H9 (cell line): ENCODE results near the gene FGR. TPM values are rescaled to one million over a fixed set of nuclear protein-coding genes. Genes with fewer than 3 reads are reported as not detected.

Experiments
- DNase-seq: peaks from one replicate; pipeline ENCODE4 v3.0.0-alpha.2; 2017
- H2AFZ ChIP-seq: one replicate; pipeline ENCODE4 v1.6.1; 2013; ENCODE audit warnings: mild to moderate bottlenecking, low read length, control low read depth, moderate library complexity
- H2AK5ac ChIP-seq: 2 replicates; pipeline ENCODE4 v1.6.1; 2013; ENCODE audit warnings: low read length, control low read depth, mixed read lengths; ENCODE audit not compliant: insufficient read length
- H2BK120ac ChIP-seq: one replicate; pipeline ENCODE4 v1.6.1; 2013; ENCODE audit warnings: low read depth, mild to moderate bottlenecking, low read length, control low read depth, inconsistent platforms; ENCODE audit not compliant: poor library complexity, severe bottlenecking
- H2BK12ac ChIP-seq: 2 replicates; pipeline ENCODE4 v1.6.1; 2013; ENCODE audit warnings: low read length, control low read depth, mixed read lengths, low read depth; ENCODE audit not compliant: insufficient read length
- H2BK15ac ChIP-seq: 2 replicates; pipeline ENCODE4 v1.6.1; 2013; ENCODE audit warnings: low read depth, low read length, control low read depth
- H2BK20ac ChIP-seq: one replicate; pipeline ENCODE4 v1.6.1; 2013; ENCODE audit warnings: low read depth, mild to moderate bottlenecking, low read length, control low read depth, inconsistent platforms; ENCODE audit not compliant: poor library complexity, severe bottlenecking
- H2BK5ac ChIP-seq: 2 replicates; pipeline ENCODE4 v1.6.1; 2013; ENCODE audit warnings: low read length, control low read depth, mixed read lengths; ENCODE audit not compliant: insufficient read length
- H3K14ac ChIP-seq: 2 replicates; pipeline ENCODE4 v1.6.1; 2013; ENCODE audit warnings: low read length, control low read depth; ENCODE audit not compliant: insufficient read depth
- H3K18ac ChIP-seq: 2 replicates; pipeline ENCODE4 v1.6.1; 2013; ENCODE audit warnings: low read depth, mild to moderate bottlenecking, mixed read lengths, low read length, control low read depth; ENCODE audit not compliant: insufficient read length
- H3K23ac ChIP-seq: 2 replicates; pipeline ENCODE4 v1.6.1; 2013; ENCODE audit warnings: low read length, control low read depth, mixed read lengths, low read depth; ENCODE audit not compliant: insufficient read length
- H3K23me2 ChIP-seq: 2 replicates; pipeline ENCODE4 v1.6.1; 2013; ENCODE audit warnings: low read depth, mild to moderate bottlenecking, mixed read lengths, low read length, control low read depth; ENCODE audit not compliant: insufficient read length, poor library complexity, severe bottlenecking
- H3K27ac ChIP-seq: 2 replicates; pipeline ENCODE4 v1.5.1; 2013; ENCODE audit warnings: low read length, control low read depth, mixed read lengths, low read depth; ENCODE audit not compliant: insufficient read length
- H3K27me3 ChIP-seq: 2 replicates; pipeline ENCODE4 v1.6.1; 2013; ENCODE audit warnings: low read length, control low read depth, inconsistent platforms; ENCODE audit not compliant: insufficient read depth
- H3K4ac ChIP-seq: 2 replicates; pipeline ENCODE4 v1.6.1; 2013; ENCODE audit warnings: low read depth, mild to moderate bottlenecking, control low read depth, inconsistent platforms, low read length, moderate library complexity
- H3K4me1 ChIP-seq: 2 replicates; pipeline ENCODE4 v1.6.1; 2013; ENCODE audit warnings: low read length, control low read depth, inconsistent platforms; ENCODE audit not compliant: insufficient read depth
- H3K4me2 ChIP-seq: 2 replicates; pipeline ENCODE4 v1.6.1; 2013; ENCODE audit warnings: low read length, control low read depth, mixed read lengths; ENCODE audit not compliant: insufficient read length, insufficient read depth
- H3K56ac ChIP-seq: 2 replicates; pipeline ENCODE4 v1.6.1; 2013; ENCODE audit warnings: low read depth, mild to moderate bottlenecking, mixed read lengths, low read length, control low read depth; ENCODE audit not compliant: insufficient read length
- H3K79me1 ChIP-seq: 2 replicates; pipeline ENCODE4 v1.6.1; 2013; ENCODE audit warnings: low read depth, mild to moderate bottlenecking, moderate library complexity, low read length, control low read depth, inconsistent platforms; ENCODE audit not compliant: insufficient read depth, poor library complexity, severe bottlenecking
- H3K79me2 ChIP-seq: 2 replicates; pipeline ENCODE4 v1.6.1; 2013; ENCODE audit warnings: low read length, control low read depth, inconsistent platforms; ENCODE audit not compliant: insufficient read depth
- H3K9ac ChIP-seq: 2 replicates; pipeline ENCODE4 v1.6.1; 2013; ENCODE audit warnings: low read length, control low read depth, mixed read lengths; ENCODE audit not compliant: insufficient read length; ENCODE audit errors: extremely low read depth
- H3K9me3 ChIP-seq: one replicate; pipeline ENCODE4 v1.6.1; 2013; ENCODE audit warnings: low read depth, low read length, inconsistent platforms; ENCODE audit not compliant: control insufficient read depth
- H3T11ph ChIP-seq: one replicate; pipeline ENCODE4 v1.6.1; 2013; ENCODE audit warnings: mild to moderate bottlenecking, low read length, control low read depth, inconsistent platforms
- H4K20me1 ChIP-seq: one replicate; pipeline ENCODE4 v1.6.1; 2013; ENCODE audit not compliant: control insufficient read depth, insufficient read length, insufficient read depth
- H4K5ac ChIP-seq: 2 replicates; pipeline ENCODE4 v1.6.1; 2013; ENCODE audit warnings: low read depth, mild to moderate bottlenecking, mixed read lengths, low read length, control low read depth; ENCODE audit not compliant: insufficient read length
- H4K8ac ChIP-seq: replicated peaks from 2 replicates; pipeline ENCODE4 v1.6.1; 2013; ENCODE audit warnings: low read length, control low read depth, mixed read lengths, low read depth; ENCODE audit not compliant: insufficient read length
- H4K91ac ChIP-seq: 2 replicates; pipeline ENCODE4 v1.6.1; 2013; ENCODE audit warnings: low read depth, mild to moderate bottlenecking, moderate library complexity, mixed read lengths, low read length, control low read depth; ENCODE audit not compliant: insufficient read length
- H3K27ac Mint-ChIP-seq, 3 experiments: 2 replicates in 2 of 3; 3 replicates in 1 of 3; pipeline ENCODE4 v1.8.0; 2020 to 2021; ENCODE audit warnings: mixed read lengths in 3 of 3, mild to moderate bottlenecking in 1 of 3, moderate library complexity in 1 of 3
- H3K27me3 Mint-ChIP-seq: 2 replicates; pipeline ENCODE4 v1.8.0; 2021; ENCODE audit warnings: low read depth, mild to moderate bottlenecking, moderate library complexity, mixed read lengths
- H3K36me3 Mint-ChIP-seq, 3 experiments: 2 replicates in 2 of 3; 3 replicates in 1 of 3; pipeline ENCODE4 v1.8.0; 2020 to 2021; ENCODE audit warnings: low read depth in 3 of 3, mixed read lengths in 3 of 3; ENCODE audit not compliant: insufficient read depth in 1 of 3
- H3K4me1 Mint-ChIP-seq, 2 experiments: 2 replicates each; pipeline ENCODE4 v1.8.0; 2020; ENCODE audit warnings: mixed read lengths in 2 of 2
- H3K4me3 Mint-ChIP-seq, 2 experiments: 2 replicates in 1 of 2; 3 replicates in 1 of 2; pipeline ENCODE4 v1.8.0; 2020 to 2021; ENCODE audit warnings: mild to moderate bottlenecking in 2 of 2, mixed read lengths in 2 of 2, moderate library complexity in 1 of 2
- H3K9me3 Mint-ChIP-seq, 2 experiments: 2 replicates in 1 of 2; 3 replicates in 1 of 2; pipeline ENCODE4 v1.8.0; 2020; ENCODE audit warnings: mild to moderate bottlenecking in 2 of 2, mixed read lengths in 2 of 2, moderate library complexity in 1 of 2
- CTCF ChIP-seq: fragments of 200-600 bp; sonication (generic); conservative IDR thresholded peaks from 3 replicates; pipeline ENCODE4 v1.8.0; 2021; ENCODE audit warnings: antibody characterized with exemption, mild to moderate bottlenecking
- WGBS: extraction: QIAGEN DNeasy Blood & Tissue Kit; methylation state at CpG from one replicate; pipeline ENCODE4 v1.1.7; 2013; ENCODE audit warnings: missing lambda C conversion rate, low lambda C conversion rate, mixed read lengths; ENCODE audit not compliant: insufficient read length; ENCODE audit errors: extremely low coverage; 5-methylcytosine and 5-hydroxymethylcytosine counted together
- total RNA-seq: library from RNA; stranded (reverse); gene quantifications from 2 replicates; pipeline ENCODE4 v1.2.1, GENCODE V29; 2021

FGR gene
- total RNA-seq, 1 experiment from 2014 or later = not detected

GRCh38 chr1:27605796-27606707 lies 28.9 kb downstream of the FGR start:
- H4K91ac ChIP-seq = no peak overlapping the region
- no peak overlapping the region for H3K23ac ChIP-seq
- H2AK5ac ChIP-seq = no peak overlapping the region
- H3K4ac ChIP-seq = no peak overlapping the region
- peaks cover 6% of the 10 kb centered on the region for H3K23me2 ChIP-seq
- no peak overlapping the region for H2BK5ac ChIP-seq
- H3K56ac ChIP-seq = no peak overlapping the region
- H3K4me2 ChIP-seq = peak overlapping the region; percentile 36
- H2AFZ ChIP-seq = no peak overlapping the region
- no peak overlapping the region for H2BK15ac ChIP-seq
- no peak overlapping the region for H4K5ac ChIP-seq
- H3K9me3 Mint-ChIP-seq = no peaks in the 10 kb centered on the region
- H3K4me3 Mint-ChIP-seq = peak overlapping the region; percentile 47 to 90
- no peak overlapping the region for H2BK12ac ChIP-seq
- no peak overlapping the region for H2BK20ac ChIP-seq
- no peaks in the 10 kb centered on the region; the same call in 1 of the 2 replicates for H3K27me3 ChIP-seq
- H3K36me3 Mint-ChIP-seq = peaks cover 0 to 1% (median 0%) of the 10 kb centered on the region in 3 experiments; a peak in 1 of 7 replicates
- H2BK120ac ChIP-seq = no peak overlapping the region
- peak; percentile 92 for TF ChIP-seq CTCF
- H4K8ac ChIP-seq = no peak overlapping the region
- peaks cover 3% of the 10 kb centered on the region; the same call in 1 of the 2 replicates for H3K79me2 ChIP-seq
- H3K14ac ChIP-seq = no peak overlapping the region
- no peak overlapping the region for H3K9ac ChIP-seq
- peaks cover 10% of the 10 kb centered on the region; the same call in 1 of the 2 replicates for H3K4me1 ChIP-seq
- no peak overlapping the region for H3K18ac ChIP-seq
- peaks cover 40 to 41% of the 10 kb centered on the region in 2 experiments for H3K4me1 Mint-ChIP-seq
- no CpG with 5 or more reads among the region's 11 CpGs for WGBS
- H3K79me1 ChIP-seq = peaks cover 2% of the 10 kb centered on the region
- peaks cover 3% of the 10 kb centered on the region for H3K27me3 Mint-ChIP-seq
- H3K27ac Mint-ChIP-seq = peak overlapping the region; percentile 15 to 92 (median 62); a peak in 6 of 7 replicates
- no peak overlapping the region for H3K27ac ChIP-seq
- no peaks in the 10 kb centered on the region for H3K9me3 ChIP-seq
- DNase-seq = peak; percentile 81
- no peak overlapping the region for H3T11ph ChIP-seq
- no peaks in the 10 kb centered on the region for H4K20me1 ChIP-seq
